Measurements from ENCODE around the gene RBM18.

Gene RBM18

DNA sequence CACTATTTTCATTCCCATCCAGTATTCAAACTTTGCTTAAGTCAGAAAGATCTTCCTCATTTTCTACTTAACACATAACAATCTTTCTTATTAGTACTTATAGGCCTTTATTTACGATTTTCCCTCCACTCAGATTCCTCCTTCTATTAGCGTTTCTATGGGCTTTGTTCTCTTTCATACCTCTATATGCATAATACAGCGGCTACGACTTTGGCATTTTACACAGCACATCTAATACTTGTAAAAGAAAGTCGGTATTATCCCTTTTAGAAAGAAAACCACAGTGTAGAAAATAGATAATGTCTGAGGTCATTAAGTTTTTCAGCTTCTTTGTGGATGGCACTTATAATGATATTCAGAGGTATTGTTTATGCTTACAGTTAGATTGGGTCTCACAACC, 8.4 kb downstream of the RBM18 start:
- no peak for DNase-seq

GRCh38 chr9:122254761-122255160, 9.9 kb downstream of the RBM18 start:
- no peak for DNase-seq

DNA sequence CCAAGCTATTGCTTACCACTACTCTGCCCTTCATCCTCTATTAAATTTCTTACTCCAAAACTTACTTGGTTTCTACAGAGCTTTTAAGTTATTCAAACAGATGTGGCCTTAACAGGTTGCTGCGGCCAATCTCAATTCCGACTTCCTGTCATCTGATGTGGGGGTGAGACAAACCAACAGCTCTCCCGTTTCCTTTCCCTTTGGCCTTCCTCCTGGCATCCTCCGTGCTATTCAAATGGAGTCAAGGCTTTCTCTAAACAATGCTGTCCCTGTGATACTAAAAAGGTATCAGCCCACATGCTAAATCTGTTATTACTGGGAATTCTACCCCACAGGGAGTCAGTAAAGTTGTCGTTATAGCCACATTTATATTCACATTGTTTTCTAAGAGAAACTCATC, 11.8 kb downstream of the RBM18 start:
- DNase-seq: no peak

DNA sequence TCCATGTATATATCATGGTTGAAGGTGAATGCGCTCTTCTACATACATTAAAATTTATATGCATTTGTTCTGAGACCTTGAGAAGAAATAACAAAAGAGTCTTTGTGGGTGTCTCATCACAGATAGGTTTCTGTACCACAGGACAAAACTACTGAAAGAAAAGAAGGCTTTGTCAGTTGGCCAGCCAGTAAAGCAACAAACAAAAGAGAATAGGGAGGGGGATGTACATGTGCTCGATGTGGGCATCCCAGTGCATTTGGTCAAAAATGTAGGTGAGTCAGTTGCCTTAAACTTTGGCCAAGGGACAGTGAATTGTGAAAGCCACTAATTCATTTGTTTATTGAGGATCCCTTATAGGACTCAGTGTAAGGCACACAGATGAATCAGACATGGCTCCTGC, 13.3 kb downstream of the RBM18 start:
- DNase-seq: no peak

DNA sequence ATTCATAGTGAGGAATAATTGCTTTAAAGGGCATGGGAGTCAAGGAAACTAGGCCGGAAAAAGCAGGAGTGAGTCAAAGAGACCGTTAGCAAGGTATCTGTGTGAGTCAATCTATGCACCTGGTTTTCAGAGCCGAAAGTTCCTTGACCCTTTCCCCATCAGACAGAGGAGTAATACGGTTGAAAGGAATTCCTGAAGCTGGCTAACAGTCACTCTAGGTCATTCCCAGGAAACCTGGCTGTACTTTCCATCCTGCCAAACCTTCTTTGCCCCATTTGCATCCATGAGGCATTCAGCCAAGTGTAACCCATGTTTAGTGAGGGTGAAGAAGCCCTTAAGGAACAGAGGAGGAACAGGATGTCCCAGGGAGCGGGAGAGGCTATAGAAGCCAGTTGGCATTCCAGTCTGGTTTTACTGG, 16.2 kb downstream of the RBM18 start:
- DNase-seq: no peak

GRCh38 chr9:122246666-122247065, 18.0 kb downstream of the RBM18 start:
- DNase-seq: no peak

GRCh38 chr9:122244349-122244748, 20.3 kb downstream of the RBM18 start:
- no peak for DNase-seq

- no peak for DNase-seq
Measured at GRCh38 chr9:122239722-122240121, 24.9 kb downstream of the RBM18 start.

GRCh38 chr9:122236681-122237080, 28.0 kb downstream of the RBM18 start:
- no peak for DNase-seq

GRCh38 chr9:122234022-122234748, 30.5 kb downstream of the RBM18 start:
- no peak for DNase-seq

GRCh38 chr9:122232796-122233306, 31.8 kb downstream of the RBM18 start:
- no peak for DNase-seq

DNA sequence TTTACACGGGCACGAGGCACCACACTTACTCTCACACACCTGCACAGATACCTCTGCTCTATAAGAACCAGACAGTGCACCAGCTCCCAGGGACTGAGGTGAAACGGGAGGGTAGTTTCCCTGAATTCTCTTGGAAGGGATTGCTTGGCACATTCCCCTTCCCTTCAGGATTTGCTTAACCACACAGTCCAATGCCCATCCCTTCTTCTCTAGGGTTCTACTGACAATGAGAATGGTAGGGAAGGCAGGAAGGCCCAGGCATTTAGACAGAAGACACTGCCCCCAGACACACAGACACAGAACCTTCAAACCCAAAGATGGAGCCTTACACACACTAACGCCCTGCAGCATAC, 35.2 kb downstream of the RBM18 start:
- no peak for DNase-seq

GRCh38 chr9:122228568-122229484, 35.8 kb downstream of the RBM18 start, which contains the start of gene LHX6:
TSS of gene LHX6 (minus strand) at chr9:122228957. CDS start at chr9:122228740, 217 bp downstream.
- no peak for DNase-seq

- no peak for DNase-seq
Measured at GRCh38 chr9:122228191-122228567, 36.5 kb downstream of the RBM18 start.

DNA sequence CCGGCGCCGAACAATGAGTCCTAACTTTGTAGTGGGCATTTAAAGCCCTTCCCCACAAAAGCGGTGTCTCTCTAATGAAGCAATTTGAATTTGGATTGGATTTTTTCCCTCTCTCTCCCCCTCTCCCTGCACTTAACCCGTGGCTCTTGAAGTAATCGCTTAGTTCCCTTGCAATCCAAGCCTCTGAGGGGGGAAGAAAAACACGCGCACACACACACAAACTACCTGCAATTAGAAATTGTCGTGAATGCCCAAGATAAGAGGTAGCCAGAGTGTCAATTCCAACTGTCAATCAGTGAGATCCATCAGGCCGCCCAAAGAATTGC, 37.1 kb downstream of the RBM18 start:
- DNase-seq: no peak

- no peak for DNase-seq
Measured at GRCh38 chr9:122226758-122227574, 37.7 kb downstream of the RBM18 start.

GRCh38 chr9:122226142-122226757, 38.4 kb downstream of the RBM18 start:
- no peak for DNase-seq

DNA sequence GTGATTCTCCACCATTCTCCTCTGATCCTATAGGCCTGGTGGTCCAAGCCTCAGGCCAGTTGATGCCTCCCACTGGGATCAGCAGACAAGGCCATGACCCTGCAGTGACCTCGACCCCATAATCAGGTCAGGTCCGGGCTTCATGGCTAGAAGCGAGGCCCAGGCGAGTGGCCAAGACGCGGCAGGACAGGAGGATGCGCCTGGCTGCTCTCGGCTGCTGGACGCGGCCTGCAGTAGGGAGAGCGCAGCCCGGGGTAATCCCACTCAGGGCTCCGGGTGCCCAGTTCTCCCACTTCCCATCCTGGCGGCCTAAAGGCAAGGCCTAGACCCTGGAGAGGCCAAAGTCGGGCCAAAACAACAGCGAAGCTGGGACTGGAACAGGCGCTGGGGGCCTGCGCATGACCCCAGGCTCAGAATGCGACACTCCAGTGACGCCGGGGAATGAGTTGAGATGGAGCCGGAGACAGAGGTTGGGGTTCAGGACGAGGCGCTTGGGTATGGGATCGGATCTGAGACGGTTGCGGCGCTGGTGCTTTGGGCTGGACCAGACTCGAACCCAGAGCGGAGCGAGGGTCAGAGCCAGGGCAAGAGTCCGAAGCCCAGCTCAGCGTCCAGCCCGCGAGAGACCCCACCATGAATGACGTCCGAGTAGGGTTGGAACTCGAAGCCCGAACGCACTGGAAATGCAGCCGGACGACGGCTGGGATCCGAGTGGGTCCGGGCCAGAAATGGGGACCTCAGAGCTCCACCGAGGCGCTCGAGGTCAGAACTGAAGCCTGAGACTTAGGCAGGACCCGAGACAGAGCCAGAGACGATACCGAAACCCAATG, 39.1 kb downstream of the RBM18 start:
- DNase-seq: no peak

GRCh38 chr9:122223435-122223834, 41.2 kb downstream of the RBM18 start:
- DNase-seq: no peak

DNA sequence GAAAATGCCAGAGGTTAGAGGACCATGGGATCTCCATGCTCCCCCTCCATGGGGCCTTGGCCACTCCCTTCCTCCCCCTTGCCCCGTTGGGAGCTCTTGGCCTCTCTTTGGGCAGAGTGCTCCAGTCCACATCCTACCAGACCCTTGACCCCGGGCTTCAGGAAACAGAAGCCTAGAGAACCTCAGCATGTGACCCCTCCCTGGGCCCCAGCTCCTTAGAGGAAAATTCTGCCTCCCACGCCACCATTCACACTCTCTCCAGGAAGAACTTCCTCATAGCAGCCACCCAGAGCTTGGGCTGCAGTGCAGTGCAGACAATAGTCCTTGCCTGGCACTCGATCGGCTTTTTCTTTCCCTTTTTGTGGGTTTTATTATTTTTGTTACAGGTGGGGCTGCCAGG, 41.8 kb downstream of the RBM18 start:
- DNase-seq: no peak

GRCh38 chr9:122221183-122221811, 43.3 kb downstream of the RBM18 start:
- DNase-seq: no peak
